GM21717 (cell line): Measurements from ENCODE around the gene URB1.

Experiments
- ATAC-seq: cut with Tn5 transposase; IDR thresholded peaks from one replicate; pipeline ENCODE4 v1.9.1; 2021; ENCODE audit warnings: mild to moderate bottlenecking, moderate library complexity; ENCODE audit not compliant: unreplicated experiment

The URB1 gene

DNA sequence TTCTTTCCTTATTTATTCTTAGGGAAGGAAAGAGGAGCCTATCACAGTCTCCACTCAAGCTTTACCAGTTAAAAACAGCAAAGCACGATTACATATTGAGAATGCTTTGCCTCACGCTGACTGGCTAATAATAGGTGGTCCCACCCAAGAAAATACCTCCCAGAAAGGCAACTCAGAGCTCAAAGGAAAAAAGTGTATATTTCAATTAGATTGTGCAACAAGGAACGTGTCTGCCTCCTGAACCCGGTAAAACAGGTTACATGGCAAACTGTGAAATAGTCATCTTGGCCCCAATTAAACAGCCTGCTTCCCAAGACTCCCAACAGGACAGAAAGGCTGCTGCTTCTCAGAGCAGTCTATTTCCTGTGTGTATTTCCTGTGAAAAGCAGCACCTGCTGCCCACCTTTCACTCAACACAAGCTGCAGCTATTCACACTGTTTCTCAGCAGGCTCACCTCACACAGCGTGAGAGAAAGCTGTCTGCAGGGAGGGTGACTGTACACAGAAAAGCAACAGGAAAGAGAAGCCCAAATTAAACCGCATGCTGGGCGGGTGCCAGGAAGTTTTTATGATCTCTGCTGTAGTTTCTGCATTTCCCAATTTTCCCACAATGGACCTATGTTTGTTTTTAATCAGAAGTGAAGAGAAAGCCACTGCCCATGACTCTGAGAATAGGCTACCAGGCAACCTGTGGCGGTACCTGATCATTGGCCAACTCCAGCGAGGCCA lies 44.0 kb downstream of the URB1 start:
- no peak for ATAC-seq

DNA sequence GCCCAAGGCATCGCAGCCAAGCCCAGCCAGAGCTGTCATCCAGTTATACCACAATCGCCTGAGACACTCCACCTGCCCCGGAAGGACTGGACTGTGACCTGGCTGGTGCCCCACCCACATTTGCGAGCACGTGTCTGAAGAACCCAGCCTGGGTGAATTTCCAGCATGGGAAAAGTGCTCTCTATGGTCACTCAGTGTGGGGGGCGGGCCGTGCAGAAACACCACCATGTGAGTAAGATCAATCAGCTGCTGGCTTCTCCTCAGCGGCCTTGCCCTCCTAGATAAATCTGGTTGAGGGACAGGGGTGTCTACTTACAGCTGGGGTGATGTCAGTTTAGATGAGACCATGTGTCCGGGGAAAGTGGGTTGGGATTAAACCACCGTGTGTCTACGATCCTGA lies 44.8 kb downstream of the URB1 start:
- ATAC-seq, result no peak

GRCh38 chr21:32347351-32347750 lies 45.5 kb downstream of the URB1 start:
- no peak for ATAC-seq

- ATAC-seq, result no peak
Observed at GRCh38 chr21:32346951-32347350, 45.9 kb downstream of the URB1 start.

- ATAC-seq, result no peak
Observed at GRCh38 chr21:32340863-32341848, 51.7 kb downstream of the URB1 start.

GRCh38 chr21:32338209-32338921 lies 54.4 kb downstream of the URB1 start:
- ATAC-seq, result no peak

- no peak for ATAC-seq
Observed at GRCh38 chr21:32337206-32337605, 55.6 kb downstream of the URB1 start.

GRCh38 chr21:32336711-32337110 lies 56.1 kb downstream of the URB1 start:
- no peak for ATAC-seq

DNA sequence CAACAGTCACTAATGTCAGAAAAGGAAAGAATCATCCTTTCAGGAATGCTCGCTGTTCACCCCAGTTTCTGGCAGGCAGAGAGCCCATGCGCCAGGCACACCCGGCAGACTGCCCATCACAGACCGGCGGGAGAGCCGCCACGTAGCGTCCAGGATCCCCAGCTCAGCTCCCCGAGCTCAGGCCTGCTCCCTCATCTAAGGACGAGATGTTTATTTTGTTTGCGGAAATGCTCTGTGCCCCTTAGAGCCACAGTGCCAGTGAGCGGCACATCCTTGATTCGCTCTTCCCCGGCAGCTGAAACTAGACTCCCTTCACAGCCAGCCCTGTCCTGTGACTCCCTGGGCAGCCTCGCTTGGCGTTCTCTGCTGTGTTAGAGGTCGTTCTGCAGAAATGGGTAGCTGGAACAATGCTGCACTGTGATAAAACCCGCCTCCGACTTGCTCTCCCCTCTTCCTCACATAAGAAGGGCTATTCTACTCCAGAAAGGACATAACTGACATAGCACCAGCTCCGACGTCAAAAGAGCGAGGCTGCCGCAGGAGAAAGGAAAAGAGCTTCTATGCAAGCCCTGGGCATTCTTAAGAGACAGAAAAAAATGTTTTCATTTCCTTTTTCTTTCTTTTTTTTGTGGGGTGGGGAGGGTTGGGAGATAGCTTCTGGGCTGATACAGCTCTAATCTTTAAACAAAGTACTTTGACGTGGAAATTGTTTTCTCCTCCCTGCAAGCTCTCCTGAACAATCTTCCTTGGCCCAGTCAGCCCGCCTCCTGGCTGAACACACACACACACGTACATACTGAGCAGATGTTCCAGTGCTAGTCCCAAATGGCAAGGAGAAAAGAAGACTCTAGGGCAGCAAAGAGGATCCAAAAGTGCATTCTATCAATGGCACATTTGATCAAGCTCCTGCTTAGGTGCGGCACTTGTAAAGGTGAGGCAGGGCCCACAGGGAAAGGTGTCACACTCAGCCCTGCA lies 56.9 kb downstream of the URB1 start:
- ATAC-seq, result no peak

- ATAC-seq, result no peak
Observed at GRCh38 chr21:32334980-32335531, 57.8 kb downstream of the URB1 start.

DNA sequence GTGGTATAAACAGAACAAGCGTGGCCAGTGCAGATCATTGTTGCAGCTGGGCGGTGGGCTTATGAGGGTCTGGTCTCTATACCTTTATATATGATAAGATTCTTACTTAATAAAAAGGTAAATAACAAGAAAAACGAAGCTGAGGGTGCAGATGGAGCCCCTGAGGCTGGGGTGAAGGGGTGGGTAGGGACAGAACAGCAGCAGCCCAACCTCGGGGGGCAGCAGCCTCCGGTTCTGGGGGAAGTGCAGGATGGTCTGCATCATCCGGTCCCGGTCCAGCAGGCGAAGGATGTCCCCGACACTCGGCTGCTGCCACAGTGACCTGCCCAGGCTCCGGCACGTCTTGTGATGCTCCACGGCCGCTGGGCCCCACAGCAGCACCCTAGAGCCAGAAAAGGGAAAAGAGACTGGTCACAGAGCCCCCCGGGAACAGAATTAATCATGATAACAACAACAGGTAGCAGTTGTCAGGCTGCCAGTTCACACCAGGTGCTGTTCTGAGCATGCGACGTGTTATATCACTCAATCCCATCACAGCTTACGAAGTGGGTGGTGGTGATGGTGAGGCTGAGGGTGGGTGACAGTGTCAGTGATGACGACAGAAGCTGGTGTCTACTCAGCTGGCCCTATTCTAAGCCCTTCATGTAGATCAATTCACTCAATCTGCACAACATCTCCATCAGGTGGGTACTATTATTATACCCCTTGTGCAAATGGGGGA lies 58.7 kb downstream of the URB1 start:
- no peak for ATAC-seq

DNA sequence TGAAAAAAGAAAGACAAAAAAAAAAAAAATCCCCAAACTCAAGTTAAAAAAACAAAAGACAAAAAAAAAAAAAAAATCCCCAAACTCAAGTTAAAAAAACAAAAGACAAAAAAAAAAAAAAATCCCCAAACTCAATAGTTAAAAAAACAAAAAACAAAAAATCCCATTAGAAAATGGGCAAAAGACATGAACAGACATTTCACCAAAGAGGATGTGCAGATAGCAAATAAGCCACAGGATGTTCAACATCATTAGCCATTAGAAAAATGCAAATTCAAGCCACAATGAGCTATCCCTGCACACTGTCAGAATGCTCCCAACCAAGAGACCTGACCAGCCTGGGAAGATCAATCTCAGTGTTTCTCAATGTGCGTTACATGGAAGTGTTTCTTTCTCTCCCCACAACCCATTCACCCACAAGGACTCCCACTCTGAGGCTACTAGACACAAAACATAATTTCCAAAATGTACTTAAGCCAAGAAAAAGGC lies 60.3 kb downstream of the URB1 start:
- ATAC-seq, result no peak

DNA sequence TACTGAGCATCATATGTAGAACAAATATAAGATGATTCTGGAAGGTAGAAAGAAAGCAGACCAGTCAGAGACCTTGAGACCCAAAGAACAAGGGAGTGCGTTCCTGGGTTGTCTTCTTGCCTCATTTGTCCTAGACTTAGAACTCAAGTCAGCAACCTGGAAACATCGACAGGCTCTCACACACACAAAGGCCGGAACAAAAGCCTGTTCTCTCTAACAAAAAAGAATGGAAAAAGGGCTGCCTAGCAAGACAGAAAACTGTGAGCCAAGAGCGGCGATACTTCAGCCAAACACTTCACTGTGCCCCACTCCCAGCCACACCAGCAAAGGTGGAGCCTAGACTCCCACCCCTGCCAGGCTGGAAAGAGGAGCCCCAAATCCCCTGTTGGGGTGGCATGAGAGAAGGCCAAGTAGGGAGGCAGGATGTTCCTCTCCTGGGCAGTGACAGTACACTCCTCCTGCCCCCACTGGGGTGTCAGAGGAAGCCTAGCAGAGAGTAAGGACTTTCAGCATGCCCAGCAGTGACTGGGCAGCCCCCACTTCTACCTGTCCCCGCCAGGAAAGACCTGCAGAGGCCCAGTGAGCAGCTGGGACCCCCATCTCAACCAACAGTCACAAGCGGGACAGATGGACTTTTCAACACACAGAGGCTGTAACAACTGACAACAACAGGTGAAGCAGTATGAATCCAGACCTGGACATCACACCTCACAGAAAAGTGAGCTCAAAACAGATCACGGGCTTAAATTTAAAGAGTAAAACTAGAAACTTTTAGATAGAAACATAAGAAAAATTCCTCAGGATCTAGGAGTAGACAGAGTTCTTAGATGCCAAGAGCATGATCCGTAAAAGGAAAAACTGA lies 61.1 kb downstream of the URB1 start:
- no peak for ATAC-seq

DNA sequence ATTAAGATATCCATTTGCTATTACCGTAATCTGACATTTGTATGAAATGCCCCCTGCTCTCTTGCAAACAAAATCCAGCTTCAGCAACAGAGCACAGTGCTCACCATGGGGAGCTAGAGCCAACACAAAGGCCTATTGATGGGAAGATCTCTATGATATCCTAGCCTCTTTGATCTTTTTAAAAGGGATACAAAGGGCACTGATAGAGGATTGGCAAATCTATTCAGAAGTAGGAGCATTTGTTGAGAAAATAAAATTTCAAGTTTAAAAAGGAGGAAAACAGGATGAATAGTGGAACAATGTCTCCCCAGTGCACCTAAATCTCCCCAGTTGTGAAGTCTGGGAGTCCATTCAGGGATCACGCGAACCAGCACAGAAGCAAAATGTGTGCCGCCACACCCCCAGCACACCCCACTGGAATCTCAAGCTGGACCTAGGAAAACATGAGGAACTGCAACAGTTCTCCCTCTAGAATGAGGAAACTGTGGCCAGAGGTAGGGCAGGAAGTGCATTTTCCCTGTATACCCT lies 62.0 kb downstream of the URB1 start:
- no peak for ATAC-seq

DNA sequence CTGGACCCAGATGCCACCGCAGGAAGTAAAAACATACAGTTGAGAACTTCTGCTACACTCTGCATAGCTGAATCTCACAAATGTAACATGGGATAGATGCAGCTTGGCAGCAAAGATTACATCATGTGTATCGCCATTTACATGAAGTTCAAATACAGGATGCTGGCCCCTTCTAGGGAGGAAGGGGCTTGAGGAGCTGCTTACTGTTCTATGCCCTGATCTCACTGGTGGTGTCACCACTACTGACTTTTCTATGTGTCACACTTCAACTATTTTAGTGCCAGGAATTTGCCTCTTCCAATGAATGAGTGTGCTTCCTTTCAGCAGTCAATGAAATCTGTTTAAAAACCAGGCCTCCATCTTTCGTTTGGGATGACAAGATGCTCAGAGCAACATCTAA lies 63.0 kb downstream of the URB1 start:
- no peak for ATAC-seq

DNA sequence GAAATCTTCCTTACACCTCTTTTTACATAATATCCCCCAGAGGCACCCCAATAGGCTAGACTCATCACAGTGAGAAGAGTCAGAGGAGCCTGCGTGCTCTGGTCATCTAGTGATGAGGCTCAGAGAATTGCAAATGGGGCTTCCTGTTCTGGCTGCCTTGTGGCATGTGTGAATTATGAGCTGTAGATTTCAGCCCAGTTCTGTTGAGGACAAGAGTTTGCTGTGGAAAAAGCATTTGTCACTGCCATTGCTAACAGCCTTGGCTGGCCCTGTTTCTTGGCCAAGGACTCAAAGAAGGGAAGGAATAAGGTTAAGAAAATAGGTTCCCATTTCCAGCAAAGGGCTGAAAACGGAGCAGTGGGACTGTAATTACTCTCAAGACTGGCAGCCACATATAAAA lies 63.5 kb downstream of the URB1 start:
- no peak for ATAC-seq

GRCh38 chr21:32328595-32328994 lies 64.2 kb downstream of the URB1 start:
- ATAC-seq, result no peak

DNA sequence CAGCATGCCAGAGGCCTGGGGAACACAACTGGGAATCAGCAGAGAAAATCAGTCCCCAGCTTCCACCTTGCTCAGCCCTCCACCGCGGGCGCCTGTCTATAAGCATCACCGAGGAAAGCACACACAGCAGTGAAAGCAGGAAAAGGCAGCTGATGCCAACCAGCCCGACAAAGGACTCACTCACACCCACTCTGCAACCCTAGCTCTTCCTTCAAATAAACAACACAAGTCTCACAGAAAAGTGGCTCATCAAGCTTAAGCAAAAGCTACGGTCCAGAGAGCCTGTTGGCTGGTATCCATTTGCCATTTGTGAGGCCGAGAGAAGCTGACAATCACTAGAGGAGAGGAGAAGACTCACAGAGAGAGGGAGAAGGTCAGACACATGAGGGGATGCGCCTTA lies 67.1 kb downstream of the URB1 start:
- no peak for ATAC-seq
